AG10803 (cell line): ENCODE results near the gene CCDC68.

Source experiments
- DNase-seq: peaks from one replicate; pipeline ENCODE4 v3.0.0; 2010; ENCODE audit warnings: low read depth
- H3K4me3 ChIP-seq: 2 replicates; pipeline ENCODE4 v1.5.1; 2011; ENCODE audit warnings: mild to moderate bottlenecking, low read length, control low read depth
- TF ChIP-seq, protein P1 (sequence below): conservative IDR thresholded peaks from 2 replicates; pipeline ENCODE4 v1.5.1; 2011; ENCODE audit warnings: mild to moderate bottlenecking, low read length, control low read depth, inconsistent platforms

CCDC68 gene

DNA sequence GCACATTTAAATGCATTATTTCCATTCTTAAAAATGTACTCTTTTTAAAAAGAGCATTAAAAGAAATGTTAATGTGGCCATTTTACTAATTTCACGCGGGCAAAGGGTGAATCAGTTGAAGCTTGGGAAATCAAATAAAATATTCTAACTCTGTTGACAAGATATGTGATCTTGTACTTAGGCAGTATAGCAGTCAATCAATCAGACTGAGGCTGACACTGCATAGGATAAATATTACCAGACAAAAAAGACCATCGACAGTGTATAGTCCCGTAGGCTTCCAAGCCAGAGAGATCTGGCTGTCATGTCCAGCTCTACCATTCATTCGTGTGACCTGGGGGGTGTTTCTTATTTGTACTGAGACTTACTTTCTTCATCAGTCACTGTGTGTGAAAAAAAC is 39.8 kb upstream of the CCDC68 start:
- DNase-seq: no peak
- no peak overlapping the region for H3K4me3 ChIP-seq
- TF ChIP-seq, protein P1, sequence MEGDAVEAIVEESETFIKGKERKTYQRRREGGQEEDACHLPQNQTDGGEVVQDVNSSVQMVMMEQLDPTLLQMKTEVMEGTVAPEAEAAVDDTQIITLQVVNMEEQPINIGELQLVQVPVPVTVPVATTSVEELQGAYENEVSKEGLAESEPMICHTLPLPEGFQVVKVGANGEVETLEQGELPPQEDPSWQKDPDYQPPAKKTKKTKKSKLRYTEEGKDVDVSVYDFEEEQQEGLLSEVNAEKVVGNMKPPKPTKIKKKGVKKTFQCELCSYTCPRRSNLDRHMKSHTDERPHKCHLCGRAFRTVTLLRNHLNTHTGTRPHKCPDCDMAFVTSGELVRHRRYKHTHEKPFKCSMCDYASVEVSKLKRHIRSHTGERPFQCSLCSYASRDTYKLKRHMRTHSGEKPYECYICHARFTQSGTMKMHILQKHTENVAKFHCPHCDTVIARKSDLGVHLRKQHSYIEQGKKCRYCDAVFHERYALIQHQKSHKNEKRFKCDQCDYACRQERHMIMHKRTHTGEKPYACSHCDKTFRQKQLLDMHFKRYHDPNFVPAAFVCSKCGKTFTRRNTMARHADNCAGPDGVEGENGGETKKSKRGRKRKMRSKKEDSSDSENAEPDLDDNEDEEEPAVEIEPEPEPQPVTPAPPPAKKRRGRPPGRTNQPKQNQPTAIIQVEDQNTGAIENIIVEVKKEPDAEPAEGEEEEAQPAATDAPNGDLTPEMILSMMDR: no peak

DNA sequence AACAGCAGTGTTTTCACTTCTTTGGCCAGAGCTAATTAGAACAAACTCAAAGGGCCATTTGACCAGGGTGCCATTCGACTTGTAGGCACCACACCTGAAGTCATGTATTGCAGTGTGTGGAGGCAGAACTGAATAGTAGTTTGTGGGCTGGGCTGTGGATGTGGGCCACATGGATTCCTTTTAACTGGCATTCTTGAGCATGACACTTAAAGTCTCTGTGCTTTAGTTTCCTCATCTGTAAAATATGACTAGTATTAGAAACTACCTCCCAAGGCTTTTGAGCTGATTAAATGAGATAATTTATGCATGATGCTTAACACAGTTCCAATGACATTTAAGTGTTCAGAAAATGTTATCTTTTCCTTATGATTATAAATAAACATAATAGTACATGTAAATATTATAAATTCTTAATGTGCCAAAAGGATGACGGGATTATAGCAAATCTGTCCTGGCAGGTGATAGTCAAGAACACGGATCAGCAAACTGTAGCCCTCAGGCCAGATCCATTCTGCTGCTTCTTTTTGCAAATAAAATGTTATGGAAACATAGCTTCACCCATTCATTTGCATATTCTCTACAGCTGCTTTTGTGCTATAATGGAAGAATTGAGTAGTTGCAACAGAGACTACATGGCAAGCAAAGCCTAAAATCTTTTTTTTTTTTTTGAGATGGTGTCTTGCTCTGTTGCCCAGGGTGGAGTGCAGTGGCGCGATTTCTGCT is 36.3 kb upstream of the CCDC68 start:
- peak; percentile 5 for DNase-seq
- H3K4me3 ChIP-seq: no peak overlapping the region
- TF ChIP-seq, protein P1: no peak

DNA sequence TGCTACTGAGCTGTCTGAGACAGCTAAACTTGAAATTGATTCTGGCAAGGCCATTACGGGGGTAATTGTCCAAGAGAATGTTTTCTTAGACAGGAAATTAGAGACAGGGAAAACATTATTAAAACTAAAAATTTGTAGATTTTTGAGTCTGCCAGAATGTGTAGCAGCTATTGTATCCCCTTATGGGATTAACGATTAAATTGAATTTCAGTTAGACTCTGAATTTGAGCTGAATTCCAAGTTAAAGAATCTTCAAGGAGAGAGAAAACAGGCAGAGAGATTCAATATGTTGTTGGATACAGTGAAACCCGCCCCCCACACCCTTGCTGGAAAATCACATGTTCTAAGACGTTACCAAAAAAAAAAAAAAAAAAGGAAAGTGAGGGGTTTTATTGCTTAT is 32.7 kb upstream of the CCDC68 start:
- DNase-seq: no peak
- TF ChIP-seq, protein P1: no peak
- no peak overlapping the region for H3K4me3 ChIP-seq

DNA sequence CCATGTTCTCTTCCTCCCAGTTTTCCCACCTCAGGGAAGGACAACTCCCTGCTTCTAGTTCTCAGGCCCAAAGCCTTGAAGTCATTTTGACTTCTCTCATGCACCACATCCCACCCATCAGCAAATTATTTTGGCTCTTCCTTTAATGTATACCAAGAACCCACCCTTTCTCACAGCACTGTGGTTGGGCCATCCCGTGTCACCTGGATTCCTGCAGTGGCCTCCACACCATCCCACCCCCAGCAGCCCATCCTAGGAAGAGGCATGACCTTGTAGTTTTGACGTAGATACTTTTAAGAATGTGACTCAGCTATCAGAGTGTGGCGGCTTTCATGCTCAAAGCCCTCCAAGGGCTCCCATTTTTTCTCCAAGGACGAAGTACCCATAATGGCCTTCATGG is 25.6 kb upstream of the CCDC68 start:
- TF ChIP-seq, protein P1: no peak
- no peak overlapping the region for H3K4me3 ChIP-seq

DNA sequence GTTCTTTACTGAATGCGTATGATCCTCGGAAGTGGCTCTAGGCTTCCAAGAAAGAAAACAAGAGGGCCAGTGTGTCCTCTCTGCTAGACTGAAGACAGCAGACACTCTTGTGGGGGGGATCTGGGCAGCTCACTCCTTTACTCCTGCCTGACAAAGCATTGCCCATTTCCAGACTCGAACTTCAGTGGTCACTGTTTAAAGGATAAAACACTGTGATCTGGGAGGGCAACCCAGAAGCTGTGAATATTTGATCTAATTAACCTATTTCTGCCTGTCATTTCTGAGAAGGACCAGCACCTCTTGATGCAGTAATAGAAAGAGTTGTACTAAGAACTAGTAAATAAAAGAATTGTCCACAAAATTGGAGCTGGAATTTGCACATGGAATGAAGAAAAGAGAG is 24.5 kb upstream of the CCDC68 start:
- no peak overlapping the region for H3K4me3 ChIP-seq
- TF ChIP-seq, protein P1: no peak
- no peak for DNase-seq

More for the DNA sequence above, 25.6 kb upstream of the CCDC68 start:
- DNase-seq: no peak

DNA sequence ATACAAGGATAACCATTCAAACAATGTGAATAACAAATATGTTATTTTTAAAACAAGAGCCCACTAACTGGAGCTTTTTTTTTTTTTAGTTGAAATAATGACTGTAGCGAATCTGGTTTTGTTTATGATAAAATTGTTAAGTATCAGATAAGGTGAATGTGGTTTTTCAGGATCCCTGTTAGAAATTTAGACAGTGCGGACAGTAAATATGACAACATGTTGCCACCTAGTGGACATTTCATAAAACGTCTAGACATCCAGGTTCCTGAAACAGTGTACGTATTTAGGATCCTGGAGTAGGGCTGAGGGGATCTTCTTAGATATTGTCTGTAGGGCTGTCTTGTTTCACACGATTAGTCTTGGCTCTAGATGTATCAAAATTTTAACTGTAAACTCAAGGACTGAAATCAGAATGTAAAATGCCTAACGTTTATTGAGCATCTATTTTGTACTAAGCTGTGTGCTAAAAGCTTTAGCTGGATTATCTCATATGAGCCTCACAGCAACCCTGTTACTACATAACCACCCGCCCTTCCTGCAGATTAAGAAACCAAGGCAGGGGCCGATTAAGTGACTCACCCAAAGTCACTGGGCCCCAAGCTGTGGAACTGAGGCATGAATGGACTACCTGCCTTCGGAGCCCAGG is 23.9 kb upstream of the CCDC68 start:
- TF ChIP-seq, protein P1: peak; percentile 76
- peak; percentile 61 for DNase-seq
- H3K4me3 ChIP-seq: no peak overlapping the region

DNA sequence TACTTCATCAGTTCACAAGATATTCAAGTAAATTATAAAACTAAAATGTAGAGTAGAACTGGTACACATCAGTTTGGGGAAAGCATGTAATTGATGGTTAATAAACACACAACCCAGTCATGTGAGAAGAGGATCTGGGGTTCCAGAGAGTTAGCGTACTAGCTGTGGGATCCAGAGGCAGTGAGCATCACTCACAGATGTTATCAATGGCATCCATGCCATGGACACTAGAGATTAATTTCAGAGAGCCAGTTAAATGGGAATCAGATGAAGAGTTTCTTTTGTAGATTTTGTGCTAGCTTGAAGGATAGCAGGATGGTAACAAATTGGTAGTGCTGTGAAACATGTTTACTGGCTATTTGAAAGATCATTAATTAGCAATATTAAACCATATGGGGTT is 21.8 kb upstream of the CCDC68 start:
- H3K4me3 ChIP-seq: no peak overlapping the region
- TF ChIP-seq, protein P1: no peak
- DNase-seq: no peak
